Hematopoietic multipotent progenitor cell (in vitro differentiated cells): ENCODE measurements around the gene CERS5. TPM values are rescaled to one million over a fixed set of nuclear protein-coding genes. Genes with fewer than 3 reads are reported as not detected.
A peak's percentile ranks its signal among the peaks of the same experiment; 100 is the strongest.
"Not testable (repeated sequence)": the region's sequence is repeated elsewhere in the genome, so short reads cannot be mapped to it uniquely, and the experiment has no call there.

Source experiments
- DNase-seq, 3 donors: peaks; one replicate each; pipeline ENCODE4 v3.0.0-alpha.2; 2011 to 2015; ENCODE audit warnings: low read depth in 2 of 3, low spot score in 2 of 3
- total RNA-seq: library from RNA; depleted of rRNA; stranded (reverse); fragments of >200 nt; gene quantifications from one replicate; pipeline ENCODE4 v1.2.3, GENCODE V29; 2012

CERS5 gene
- total RNA-seq, 1 donor: 28.3 TPM

DNA sequence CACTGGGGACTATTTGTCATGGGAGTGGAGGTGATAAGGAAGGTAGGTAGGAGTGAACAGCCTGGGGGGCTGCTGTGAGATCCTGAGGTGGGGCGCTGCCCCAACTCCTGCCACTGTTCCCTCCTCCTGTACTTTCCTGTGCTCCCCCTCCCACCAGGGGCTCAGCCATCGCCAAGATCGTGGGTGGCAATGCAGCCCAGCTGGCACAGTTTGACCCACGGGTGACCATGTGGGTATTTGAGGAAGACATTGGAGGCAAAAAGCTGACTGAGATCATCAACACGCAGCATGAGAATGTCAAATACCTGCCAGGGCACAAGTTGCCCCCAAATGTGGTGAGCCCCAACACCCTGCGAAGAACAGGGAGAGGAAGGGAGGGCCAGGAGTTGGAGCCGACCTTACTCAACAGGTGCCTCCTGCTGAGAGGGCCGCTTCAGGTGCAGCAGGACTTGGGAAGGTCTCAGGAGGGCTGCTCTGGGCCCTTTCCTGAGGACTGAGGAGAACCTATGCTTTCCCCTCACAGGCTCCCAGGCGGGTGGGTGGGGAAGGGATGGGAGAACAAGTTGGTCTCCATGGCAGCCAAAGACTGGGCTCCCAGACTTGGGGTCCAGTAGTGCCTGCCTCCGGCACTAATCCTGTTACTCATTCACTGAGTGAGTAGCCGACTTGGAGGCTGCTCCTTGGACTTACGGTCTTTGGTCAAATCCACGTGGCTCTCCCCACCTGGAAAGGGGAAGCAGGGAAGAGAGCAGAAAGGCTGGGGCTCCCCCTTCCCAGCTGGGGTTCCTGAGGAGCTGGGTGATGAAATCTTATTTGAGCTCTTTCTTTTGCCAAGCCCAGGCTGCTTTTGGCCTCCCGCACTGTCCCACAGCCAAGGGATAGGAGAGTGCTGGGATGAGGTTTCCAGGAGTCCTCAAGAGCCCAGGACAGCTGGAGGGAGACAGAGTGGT, 62.5 kb downstream of the CERS5 start:
- no peak for DNase-seq

DNA sequence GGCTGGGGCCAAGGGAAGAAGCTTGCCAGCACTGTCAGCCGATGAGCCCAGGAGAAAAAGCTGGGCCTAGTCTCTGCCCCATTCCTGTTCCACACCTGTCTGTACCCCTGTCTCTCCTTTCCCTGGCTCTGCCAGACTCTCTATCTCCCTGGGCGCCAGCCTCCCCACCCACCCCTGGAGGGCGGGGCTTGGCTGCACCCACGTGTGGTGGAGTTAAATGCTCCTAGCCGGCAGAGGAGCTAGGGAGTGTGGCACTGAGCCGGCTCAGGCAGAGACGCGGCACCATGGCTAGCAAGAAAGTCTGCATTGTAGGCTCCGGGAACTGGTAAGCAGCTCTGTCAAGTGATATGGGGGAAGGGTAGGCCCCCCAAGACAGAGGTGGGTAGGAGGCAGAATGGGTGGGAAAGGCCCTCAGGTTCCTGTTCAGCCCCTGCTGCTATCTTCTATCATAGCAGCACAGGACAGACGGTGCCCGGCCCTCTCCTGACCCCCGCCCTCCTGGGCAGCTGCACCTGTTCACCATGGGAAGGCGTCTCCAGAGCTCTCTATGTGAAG, 63.3 kb downstream of the CERS5 start, which contains the start of gene GPD1:
GPD1 (plus strand) TSS at position 242 of the 555 bp plus-strand sequence; CDS start at position 285, 43 bp downstream.
- DNase-seq: peak in 1 of 3 donors; percentile 14

DNA sequence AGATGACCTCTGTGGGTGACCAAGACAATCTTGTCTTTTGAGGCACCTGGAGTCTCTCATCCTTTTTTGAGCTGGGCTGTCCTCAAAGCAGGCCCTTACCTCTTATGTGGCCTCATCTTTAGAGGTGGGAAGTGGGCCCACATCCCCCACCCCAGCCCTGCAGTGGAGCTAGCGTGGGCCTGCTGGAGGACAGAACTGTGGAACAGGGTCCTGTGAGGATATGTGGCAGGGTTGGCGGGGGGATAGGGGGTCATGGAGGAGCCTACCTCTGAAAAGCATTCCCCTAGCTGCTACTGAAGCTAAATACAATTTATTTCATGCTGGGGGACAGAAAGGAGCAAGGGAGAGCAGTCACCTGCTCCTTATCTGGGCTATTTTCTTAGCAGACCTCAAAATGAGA, 63.8 kb downstream of the CERS5 start:
- DNase-seq: no peak

DNA sequence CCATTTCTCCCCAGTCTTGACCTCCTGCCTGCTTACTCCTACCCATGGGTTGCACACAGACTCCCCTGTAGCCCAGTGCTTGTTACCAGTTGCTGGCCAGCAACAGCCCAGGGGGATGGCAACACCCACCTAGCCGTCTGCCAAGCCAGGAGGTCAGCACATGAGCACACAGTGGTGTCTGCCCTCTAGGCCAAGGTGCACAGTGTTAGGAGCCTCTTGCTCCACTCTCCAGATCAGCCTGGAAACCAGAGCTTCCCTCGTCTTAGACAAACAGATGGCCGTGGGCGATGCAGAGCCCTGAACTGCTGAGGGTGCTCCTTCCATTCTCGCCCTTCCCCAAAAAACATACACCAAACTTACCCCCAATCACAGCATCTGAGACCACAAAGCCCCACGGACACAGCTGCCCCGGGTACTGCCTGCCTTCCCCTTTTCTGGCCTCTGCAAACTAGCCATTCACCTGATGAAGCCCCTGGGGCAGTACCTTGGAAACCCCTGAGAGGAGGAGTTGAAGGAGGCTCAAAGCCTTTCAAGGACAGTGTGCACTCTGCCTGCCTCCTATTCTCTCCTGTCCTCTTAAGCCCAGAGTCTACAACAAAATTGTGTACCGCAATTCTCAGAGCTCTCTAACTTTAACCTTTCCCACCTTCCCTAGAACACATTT, 64.4 kb downstream of the CERS5 start:
- no peak for DNase-seq

DNA sequence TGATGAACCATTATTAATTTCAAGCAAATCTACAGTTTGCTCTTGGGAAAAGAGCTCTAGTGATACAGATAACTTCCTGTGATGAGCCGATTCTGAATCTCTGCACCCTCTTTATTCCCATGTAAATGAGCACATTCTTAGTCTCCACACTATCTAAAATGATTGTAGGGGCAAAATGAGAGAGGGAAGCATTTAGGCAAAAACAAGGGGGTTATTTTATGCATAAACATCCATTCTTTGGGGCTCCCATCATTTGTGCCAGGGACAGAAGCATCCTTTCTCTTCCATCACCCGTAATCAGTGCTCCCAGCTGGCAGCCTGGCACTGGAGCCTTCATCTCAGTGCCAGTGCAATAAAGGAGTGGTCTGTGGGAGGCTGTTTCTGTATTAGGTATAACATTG, 65.0 kb downstream of the CERS5 start:
- DNase-seq: no peak

DNA sequence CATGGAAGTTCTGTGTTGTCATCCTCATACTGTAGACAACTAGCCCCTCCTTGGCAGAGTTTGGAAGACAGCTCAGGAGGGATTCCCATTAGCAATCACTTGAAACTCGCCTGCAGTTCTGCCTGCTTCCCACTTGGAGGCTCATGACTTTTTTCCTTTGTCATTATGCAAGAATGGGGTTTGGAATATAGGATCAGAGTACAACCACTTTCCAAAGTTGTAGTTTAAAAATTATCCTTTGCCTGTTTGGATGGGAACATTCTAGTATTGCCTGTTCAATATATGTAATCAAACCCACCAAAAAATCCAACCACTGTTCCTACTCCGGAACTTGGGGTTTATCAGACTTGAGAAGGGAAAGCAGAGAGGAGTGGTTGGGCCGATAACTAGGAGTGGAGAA, 65.5 kb downstream of the CERS5 start:
- DNase-seq: no peak

DNA sequence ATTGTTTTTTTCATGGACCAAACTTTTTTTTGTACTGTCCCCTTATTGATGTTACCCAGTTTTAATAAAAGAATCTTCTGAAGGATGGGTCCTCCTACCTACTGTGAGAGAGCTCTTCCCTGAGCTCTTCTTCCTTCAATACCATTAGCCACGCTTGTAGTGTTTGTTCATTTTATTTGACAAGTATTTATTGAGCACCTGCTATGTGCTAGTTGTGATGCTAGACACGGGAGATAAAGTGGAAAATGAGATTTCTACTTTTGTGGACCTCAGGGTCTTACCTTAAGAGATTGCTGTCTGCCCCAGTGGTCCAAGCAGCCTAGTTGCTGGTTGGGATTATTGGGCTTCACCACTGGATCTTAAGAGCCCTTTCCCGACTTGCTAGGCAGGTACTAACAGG, 66.6 kb downstream of the CERS5 start:
- DNase-seq: no peak

DNA sequence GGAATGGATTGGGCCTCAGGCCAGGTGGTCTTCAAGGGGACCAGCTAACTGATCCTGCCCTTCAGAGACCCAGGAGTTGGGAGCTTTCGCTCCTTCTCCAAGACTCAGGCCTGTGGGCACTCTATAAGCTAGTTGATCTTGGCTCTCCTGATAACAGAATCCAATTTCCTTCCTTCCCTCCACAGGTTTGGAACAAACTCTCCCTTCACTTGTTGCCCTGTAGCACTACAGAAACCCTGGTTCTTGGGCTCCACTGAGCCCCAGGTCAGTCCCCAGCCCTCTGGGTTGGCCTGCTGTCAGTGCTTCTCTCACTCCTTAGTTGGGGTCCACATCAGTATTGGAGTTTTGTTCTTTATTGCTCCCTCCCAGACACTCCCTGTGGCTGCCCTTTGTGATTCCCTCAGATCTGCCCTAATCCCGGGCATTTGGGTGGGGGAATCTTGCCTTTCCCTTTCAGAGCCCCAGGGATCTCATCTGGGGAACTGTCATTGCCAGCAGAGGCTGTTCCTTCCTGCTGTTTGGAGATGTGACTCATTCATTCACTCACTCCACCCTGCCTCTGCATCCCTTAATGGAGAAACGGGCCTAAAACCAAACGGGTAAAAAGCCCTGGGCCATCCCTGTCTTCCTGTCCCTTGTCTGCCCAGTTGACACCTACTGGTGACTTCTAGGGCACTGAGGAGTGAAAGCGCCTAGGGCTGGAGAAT, 67.7 kb downstream of the CERS5 start:
- no peak for DNase-seq

DNA sequence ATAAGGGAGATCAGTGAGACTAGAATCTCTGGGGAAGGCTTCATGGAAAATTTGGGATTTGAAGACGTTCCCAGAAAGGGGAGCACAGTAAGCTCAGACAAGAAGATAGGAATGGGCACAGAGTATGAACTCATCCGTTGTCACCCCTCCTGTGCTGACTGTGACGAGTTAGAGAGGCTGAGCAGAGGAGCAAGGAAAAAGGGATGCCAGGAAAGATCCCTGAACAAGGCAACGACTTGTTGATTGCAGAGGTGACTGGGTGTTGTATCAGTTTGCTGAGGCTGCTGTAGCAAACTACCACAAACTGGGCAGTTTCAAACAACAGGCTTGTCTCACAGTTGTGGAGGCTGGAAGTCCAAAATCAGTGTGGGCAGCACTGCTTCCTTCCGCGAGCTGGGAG, 69.2 kb downstream of the CERS5 start:
- DNase-seq: no peak

DNA sequence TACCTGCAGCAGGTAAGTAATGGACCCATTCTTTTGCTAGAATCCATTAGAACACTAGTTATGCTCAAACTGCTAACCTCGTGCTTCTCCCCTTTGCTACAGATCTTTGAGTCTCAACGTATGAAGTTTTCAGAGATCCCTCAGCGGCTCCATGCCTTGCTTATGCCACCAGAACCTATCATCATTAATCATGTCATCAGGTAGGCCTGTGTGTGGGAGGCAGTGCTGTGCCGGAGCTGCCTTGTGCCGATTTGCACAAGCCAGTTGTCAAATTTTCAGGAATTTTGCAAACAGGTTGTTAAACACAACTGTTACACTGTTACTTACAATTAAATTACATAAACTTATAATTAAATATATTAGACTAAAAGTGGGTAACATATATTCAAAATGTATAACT, 76.8 kb downstream of the CERS5 start:
- no peak for DNase-seq

DNA sequence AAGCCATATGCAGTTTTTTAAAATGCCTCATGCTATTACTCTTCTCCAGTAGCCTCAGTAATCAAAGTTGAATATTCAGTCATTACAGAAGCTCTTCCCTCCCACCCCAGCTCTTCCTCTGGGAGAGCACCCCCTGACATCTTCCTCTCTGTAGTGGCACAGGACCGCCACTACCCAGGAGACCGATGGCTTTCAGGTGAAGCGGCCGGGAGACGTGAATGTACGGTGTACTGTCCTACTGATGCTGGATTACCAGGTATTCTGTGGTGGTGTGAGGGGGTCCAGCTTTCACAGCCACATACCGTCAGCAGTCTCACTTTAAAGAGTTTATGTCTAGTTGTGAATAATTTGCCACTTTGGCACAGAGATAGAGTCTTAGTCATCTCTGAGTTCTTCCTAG, 77.4 kb downstream of the CERS5 start:
- no peak for DNase-seq

DNA sequence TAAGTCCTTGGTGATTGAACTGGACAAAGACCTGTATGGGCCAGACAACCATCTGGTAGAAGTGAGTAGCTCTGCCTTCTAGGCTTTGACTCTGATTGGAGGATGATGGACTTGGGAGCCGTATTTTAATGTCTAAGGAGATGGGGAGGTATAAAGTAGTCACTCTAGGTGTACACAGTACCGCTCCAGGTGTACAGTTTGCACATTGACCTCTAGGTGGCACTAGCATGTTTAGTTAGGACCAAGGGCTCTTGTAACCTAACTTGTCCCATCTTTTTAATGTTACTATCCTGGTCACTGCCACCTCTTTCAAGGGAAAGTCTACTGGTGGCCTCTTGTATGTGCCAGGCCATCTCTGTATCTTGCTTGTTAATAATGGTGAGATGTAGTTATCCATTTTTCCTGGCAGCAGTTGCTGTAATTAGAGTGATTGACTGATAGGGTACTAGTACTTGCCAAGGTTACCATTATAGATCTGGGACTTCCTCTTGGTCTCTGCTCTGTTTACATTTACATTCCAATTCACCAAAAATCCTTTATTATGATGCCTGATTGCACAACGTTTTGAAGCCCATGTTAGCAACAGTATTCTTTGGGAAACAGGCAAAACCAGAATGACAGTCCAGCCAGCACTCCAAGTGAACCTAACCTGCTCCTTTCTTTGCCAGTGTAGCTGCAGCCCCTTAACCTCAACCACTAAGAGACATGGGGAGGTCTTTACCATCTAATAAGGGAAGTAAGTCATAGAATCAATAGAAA, 78.4 kb downstream of the CERS5 start:
- DNase-seq: peak in 2 of 3 donors; percentile 32 to 57

DNA sequence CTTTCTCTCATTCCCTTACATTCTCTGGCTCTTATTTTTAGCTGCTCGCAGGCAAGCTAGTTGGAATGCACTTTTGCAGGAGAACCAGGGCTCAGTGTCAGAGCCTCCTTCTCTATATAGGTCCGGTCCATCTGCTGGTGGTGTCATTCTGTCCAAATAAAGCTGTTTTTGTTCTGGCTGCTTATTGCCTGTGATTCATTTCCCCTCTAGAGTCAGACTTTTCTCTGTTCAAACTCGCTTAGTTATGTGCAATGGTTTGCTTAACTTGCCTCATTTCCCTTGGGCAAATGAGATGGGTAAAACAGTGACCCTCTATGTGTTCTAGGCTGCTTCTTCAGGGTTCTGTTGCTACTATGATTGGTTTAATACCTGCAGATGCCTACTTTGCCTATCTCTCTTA, 79.2 kb downstream of the CERS5 start:
- DNase-seq: no peak

DNA sequence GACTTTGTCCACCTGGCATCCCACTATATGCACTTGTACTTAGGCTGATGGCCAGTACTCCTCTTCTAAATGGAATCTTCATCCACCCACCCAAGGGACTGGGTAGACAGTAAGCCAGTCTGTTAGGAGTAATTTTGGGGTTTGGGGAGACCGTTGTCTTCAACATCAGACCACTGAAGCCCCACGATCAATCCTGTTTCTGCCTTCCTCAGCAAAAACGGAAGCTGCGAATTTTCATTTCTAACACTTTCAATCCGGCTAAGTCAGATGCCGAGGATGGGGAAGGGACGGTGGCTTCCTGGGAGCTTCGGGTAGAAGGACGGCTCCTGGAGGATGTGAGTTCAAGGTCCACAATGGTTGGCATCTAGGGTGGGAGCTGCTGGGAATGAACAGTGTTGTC, 80.0 kb downstream of the CERS5 start:
- no peak for DNase-seq

DNA sequence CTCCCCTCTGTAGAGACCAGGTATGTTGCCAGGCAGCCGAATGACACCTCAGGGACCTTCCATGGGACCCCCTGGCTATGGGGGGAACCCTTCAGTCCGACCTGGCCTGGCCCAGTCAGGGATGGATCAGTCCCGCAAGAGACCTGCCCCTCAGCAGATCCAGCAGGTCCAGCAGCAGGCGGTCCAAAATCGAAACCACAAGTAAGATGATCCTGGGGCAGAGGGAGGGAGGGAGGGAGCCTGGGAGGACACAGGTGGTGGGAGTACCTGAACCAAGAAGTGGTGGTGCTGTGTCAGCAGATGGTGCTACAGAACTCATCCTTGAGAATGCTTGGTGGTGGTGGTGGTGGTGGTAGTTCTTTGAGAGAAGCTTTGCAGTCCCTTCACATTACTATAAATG, 81.0 kb downstream of the CERS5 start:
- DNase-seq: no peak

DNA sequence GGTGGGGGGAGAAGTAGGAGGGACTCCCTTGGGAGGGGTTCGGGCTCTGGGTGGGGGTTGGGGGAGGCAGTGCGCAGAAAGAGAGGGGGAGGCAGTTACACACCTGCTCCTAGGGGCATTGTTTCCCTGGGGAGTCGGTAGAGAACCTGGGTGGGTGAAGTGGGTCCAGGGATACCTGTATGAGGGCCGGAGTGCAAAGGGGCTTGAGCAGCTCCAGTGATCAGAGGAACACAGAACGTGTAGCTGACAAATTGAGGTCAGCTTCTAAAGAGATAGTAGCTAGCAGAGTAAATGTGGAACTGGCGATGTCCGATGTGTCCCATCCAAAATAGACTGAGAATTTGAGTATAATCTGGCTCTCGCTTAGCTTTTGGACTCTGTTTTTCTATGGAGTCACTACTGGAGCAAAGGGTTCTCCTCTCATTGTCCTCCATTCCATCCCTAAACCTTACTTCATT, 81.5 kb downstream of the CERS5 start:
- DNase-seq: no peak

DNA sequence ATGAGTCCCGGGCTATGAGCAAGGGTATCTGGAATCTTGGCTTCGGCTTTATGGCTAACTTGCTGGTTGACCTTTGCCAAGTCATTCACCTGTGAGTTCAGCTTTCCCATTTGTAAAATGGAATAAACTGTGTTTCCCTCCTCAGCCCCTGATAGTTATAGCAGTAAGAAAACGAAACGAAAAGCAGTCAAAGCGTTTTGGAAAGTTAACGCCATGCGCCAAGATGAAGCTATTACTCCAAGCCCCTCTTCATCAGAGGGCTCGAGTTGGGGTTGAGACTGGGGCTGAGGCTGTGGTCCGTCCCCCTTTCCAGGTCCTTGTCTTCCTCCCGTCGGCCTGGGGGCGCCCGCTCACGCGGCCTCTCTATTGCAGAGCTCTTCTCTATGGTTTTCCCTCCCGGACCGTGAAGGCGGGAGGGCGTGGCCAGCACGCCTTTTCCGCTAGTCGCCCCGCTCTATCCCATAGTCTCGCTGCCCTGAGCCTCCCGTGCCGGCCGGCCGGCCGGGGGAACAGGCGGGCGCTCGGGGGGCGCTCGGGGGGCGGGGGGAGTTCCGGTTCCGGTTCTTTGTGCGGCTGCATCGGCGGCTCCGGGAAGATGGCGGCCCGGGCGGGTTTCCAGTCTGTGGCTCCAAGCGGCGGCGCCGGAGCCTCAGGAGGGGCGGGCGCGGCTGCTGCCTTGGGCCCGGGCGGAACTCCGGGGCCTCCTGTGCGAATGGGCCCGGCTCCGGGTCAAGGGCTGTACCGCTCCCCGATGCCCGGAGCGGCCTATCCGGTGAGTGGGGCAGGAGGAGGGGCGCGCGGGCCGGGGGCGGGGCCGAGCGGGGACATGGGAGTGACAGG, 82.2 kb downstream of the CERS5 start, which contains the start of gene SMARCD1:
SMARCD1 (plus strand) TSS at position 568 of the 840 bp plus-strand sequence; CDS start at position 596, 28 bp downstream.
- peak; percentile 61 to 97 (median 93) for DNase-seq

DNA sequence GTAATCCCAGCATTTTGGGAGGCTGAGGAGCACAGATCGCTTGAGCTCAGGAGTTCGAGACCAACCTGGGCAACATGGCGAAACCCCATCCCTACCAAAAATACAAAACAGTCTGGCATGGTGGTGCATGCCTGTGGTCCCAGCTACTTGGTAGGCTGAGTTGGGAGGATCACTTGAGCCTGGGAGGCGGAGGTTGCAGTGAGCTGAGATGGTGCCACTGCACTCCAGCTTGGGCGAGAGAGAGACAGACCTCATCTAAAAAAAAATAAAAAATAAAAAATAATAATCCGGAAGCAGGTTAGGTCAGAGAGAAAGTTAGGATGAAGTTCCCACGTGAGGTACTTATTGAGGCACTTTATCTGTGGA, 82.8 kb downstream of the CERS5 start:
- DNase-seq: not testable (repeated sequence)

DNA sequence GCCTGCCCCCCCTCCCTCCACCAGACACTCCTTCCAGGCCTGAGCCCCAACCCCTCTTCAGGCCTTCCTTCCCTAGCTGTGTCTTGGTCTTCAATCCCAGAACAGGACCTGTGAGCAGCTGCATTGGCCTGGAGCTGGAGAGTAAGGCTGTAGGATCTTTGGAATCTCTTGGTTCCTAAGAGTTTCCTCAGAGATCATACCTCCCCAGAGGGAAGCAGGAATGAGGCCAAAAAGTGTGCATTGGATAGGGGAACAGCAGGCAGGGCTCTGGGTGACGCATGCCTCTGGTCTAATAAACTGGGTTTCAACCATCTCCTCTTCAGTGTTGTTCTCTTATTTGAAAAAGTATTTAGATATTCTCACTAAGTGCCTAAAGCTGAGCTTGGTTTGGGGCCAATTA, 83.9 kb downstream of the CERS5 start:
- DNase-seq: no peak
